ENCODE data around the gene PARD3B.
A peak's percentile ranks its signal among the peaks of the same experiment; 100 is the strongest.

DNA sequence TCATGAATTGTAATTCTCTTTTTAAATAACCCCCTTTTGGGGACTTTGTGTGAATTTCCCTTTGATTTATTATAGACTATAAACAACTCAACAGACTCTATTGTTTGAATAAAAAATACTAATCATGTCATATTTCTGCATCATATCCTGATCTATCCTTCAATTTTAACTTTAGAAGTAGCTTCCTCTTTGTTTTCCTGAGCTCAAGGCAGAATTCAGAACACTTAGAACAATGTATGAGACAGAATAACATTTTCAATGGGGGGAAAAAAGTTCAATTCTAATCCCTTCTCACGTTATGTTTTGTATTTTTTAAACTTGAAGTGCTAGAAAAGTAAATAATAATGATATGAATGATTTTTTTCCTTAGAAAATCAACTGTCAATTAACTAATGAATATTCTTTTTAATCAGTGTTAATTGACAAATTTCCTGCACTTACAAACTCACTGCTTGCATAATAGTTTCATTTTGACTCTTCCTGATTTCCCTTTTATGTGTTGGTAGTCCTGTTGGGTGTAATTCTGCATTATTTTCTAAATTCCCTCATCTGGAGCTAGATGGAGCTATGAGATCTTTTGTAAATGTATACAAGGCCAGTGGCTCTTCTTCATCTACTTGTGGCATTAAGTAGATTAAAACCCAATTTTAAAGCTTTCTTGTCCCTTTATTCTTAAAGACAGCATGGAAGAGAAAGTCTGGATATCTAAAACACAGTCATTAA lies 326.1 kb downstream of the PARD3B start:
- TF ChIP-seq, protein P1, sequence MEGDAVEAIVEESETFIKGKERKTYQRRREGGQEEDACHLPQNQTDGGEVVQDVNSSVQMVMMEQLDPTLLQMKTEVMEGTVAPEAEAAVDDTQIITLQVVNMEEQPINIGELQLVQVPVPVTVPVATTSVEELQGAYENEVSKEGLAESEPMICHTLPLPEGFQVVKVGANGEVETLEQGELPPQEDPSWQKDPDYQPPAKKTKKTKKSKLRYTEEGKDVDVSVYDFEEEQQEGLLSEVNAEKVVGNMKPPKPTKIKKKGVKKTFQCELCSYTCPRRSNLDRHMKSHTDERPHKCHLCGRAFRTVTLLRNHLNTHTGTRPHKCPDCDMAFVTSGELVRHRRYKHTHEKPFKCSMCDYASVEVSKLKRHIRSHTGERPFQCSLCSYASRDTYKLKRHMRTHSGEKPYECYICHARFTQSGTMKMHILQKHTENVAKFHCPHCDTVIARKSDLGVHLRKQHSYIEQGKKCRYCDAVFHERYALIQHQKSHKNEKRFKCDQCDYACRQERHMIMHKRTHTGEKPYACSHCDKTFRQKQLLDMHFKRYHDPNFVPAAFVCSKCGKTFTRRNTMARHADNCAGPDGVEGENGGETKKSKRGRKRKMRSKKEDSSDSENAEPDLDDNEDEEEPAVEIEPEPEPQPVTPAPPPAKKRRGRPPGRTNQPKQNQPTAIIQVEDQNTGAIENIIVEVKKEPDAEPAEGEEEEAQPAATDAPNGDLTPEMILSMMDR (conservative IDR thresholded peaks at IDR 0.05 in 1 of 2, IDR thresholded peaks at IDR 0.05 in 1 of 2; ENCODE audit: low read depth in 1 of 2, low read length in 2 of 2): peak; percentile 26 to 49
- TF ChIP-seq EZH2 (IDR thresholded peaks at IDR 0.05; ENCODE audit: low read length, missing control alignments): no peak

All from fibroblast of lung (primary cell).